ENCODE measurements around the gene GABPA.
"Not testable (repeated sequence)": the region's sequence is repeated elsewhere in the genome, so short reads cannot be mapped to it uniquely, and the experiment has no call there.

GABPA gene

DNA sequence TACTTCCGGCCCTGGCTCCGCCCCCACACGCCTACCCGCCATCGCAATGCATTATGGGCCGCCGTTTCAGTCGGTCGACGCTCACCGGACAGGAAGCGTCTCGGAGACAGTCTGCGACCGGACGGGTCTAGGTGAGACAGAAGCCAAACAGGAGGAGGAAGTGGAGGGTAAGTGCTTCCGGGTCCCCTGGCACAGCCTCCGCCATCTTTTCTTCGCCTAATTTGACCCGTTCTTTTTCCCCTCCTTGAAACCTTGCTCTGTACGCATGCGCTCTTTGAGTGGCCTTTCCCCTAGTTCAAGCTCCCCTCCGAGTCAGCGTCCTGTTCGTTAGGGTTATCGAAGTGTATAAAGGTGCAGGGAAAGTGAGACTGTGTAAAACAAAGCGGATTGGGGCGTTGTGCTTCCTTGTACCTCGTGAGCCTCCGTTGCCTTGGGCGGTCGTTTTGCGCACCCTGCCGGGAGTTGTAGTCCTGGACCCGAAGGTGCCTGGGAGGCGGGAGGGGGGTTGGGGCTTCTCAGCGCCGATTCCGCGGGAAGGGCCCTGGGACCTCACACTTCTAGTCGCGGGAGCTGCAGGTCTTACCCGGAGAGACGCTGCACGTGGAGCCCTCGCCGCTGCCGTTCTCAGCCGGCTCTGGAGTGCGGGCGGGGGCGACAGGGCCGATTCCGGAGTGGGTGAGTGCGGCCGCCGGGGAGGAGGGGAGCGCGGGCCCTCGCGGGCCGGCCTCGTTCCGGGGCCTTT is at the start of gene GABPA, which contains the start of gene ATP5PF:
Gene GABPA (plus strand): TSS at position 69 of the 742 bp plus-strand sequence. CDS start 6,627 bp downstream, outside the sequence.
Gene ATP5PF (minus strand): TSS at position 1 of the 742 bp plus-strand sequence. CDS start 5,110 bp downstream, outside the sequence.
- DNase-seq = peak; percentile 98

DNA sequence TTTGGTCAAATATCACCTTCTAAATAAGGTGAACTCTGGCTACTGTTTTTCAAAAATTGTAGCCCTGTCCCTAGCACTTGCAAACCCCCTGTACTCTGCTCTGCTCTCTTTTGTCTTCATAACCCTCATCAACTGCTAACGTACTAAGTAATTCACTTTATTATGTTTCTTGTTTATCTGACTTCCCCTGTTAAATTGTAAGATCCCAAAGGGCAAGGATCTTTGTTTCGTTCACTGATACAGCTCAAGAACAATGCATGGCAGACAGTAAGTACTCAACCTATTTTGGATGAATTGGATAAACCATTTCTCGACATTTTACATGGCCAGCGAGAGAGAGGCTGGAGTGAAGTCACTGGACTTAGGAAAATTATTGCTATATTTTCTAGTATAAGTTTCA is 47.0 kb upstream of the GABPA start:
- no peak for DNase-seq

DNA sequence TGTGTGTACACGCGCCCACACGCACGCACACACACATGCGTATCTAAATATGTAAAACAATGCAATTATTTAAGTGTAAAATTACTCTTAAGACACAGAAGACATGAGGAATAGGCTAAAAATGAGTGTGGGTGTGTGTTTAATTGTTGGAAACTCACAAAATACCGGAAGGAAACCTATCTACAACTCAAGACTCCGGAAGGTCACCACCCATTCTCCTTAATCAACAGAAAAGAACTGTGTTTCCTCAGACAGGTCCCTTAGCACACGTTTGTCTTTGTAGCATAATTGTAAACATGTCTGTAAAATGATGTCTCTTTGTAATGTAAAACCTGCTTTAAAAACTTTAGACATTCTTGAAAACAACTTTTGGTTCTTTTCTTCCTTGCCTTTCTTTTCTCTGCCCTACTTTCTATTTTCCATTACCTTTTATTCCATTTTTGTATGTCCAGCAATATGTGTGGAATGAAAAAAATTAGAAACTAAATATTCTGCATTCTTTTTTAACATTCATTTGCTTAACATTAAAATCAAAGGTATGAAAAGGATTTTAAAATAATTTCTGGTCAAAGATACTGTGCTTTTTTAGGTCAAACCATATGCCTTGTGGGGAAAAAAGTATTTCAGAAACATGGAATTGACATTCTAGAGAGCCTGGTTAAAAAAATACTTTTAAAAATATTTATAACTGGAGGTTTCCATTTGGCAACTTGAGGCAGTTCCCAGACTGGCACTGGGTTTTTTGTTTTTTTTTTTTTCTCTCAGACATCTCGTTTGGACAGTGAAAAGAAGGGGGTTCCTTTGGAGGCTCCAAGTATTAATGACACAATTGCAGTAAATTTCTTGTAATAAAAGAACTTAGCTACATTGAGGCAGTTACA is 46.3 kb upstream of the GABPA start:
- no peak for DNase-seq

DNA sequence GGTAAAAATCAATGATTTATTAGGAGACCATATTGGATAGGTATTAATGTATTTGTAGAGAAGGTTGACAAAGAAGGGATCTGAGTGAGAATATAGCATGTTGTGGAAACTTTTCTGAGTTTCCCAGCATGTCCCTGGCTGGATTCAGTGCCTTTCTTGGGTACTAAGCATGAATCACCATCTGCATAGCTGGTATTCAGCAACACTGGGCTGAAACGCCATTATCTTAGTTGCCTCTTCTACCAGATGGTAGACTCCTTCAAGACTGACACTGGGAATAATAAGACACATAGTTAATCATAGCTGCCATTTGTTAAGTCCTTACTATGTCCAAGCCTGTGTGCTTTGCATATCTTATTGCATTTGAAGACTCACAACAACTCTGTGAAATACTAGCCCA is 45.5 kb upstream of the GABPA start:
- no peak for DNase-seq

DNA sequence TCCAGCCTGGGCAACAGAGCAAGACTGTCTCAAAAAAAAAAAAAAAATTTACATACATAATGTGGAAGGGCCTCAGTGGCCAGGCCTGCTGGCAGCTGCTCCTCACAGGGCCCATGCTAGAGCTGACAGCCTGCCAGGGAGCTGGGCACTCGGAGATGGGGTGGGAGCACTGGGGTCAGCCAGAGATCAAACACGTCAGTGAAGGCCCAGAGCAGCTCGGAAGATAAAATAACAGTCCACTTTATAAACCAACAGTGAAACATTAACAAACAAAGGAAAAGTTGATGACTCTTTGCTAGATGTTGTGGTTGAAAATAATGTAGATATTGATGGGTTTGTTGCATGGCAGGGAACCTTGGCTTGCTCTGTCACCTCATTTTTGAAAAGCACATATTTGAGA is 42.8 kb upstream of the GABPA start:
- DNase-seq = no peak

DNA sequence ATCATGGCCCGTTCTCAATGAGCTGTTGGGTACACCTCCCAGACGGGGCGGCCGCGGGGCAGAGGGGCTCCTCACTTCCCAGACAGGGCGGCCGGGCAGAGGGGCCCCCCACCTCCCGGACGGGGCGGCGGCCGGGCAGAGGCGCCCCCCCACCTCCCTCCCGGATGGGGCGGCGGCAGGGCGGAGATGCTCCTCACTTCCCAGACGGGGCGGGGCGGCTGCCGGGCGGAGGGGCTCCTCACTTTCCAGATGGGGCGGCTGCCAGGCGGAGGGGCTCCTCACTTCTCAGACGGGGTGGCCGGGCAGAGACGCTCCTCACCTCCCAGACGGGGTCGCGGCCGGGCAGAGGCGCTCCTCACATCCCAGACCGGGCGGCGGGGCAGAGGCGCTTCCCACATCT is 39.3 kb upstream of the GABPA start:
- not testable (repeated sequence) for DNase-seq

DNA sequence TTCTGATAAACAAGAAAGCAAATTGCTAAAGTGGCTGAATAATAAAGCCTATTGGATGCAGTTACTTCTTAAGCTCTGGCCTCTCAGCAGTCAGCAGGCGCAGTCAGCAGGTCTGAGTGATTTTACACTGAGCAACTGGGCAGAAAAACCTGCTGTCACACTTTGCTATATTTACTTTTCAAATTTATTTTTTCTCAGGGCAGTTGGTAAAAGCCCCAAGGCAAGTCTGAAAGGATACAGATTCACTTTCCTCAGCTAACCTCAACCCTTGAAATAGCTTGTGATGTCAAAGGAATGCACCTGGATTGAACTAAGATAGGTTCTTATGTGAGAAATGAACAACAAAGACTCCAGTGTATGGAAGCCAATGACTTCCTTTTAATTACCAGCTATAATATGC is 34.0 kb upstream of the GABPA start:
- DNase-seq = no peak

DNA sequence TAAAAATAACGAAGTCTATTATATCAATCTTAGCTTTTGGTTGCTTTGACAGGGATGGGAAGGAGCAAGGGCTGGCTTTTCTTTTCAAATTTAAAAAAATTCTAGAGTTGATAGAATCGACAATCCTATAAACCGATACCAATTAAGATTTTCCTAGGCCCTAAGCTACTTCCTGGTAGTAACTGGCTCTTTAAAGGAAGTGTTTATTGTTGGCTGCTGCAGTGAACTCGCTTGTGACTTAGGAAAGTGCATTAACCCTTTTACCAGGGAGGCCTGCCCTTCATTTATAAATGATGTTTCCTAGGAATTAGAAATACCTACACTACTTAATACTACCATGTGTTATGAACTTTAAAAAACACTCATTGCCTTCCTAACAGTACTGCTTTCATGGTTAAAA is 33.2 kb upstream of the GABPA start:
- DNase-seq = no peak

DNA sequence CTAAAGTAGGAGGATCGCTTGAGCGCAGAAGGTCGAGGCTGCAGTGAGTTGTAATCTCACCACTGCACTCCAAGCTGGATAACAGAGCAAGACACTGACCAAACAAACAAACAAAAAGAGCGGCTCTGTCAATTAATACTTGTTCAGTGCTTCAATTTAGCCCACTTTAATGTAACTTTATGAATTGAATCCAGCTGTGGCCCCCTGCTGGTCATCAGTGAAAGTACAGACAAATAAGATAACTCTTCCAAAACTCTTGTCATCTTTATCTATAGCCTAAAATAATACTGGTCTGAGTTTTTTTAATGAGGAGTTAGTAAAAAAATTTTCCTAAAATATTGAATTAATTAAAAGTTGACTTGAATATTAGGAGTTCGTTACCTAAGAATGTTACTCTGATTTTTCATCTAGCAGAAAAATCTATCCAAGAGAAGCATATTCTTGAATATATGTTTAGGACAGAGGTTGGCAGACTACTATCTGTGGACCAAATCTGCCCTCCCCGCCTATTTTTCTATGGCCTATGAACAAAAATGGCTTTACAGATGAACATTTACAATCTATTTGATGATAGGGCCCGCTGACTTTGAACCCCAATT is 26.2 kb upstream of the GABPA start:
- peak; percentile 14 for DNase-seq

DNA sequence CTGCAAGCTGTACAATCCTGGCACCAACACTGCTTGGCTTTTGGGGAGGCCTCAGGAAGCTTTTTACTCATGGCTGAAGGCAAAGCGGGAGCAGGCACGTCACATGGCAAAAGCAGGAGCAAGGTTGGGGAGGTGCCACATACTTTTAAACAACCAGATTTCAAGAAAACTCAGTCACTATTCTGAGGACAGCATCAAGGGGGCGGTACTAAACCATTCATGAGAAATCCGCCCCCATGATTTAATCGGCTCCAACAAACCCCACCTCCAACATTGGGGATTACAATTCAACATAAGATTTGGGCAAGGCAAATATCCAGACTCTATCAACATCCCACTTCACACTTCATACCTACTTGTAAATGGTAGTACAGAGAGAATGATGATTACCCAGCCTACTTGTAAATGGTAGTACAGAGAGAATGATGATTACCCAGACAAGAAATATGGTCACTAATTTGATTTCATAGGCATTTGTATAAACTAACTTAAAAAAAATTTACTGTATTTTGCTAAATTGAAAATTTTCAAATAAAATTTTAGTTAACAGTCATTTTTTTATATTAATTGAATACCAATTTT is 25.0 kb upstream of the GABPA start:
- no peak for DNase-seq

DNA sequence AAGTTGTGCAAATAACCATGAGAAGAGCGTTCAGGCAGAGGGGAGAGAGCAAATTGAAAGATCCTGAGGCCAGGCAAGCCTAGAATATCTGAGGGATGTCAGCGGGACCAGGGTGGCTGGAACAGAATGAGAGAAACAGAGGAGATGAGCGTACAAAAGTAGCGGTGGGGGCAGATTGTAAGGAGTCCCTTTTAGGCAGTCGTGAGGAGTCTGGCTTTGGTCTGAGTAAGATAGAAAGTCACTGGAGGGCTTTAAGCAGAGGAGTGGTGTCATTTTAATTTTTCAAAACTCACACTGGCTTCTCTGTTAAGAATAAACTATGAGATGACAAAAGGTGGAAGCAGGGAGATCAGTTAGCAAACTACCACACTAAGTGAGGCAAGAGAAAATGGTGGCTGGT is 24.2 kb upstream of the GABPA start:
- DNase-seq = no peak

DNA sequence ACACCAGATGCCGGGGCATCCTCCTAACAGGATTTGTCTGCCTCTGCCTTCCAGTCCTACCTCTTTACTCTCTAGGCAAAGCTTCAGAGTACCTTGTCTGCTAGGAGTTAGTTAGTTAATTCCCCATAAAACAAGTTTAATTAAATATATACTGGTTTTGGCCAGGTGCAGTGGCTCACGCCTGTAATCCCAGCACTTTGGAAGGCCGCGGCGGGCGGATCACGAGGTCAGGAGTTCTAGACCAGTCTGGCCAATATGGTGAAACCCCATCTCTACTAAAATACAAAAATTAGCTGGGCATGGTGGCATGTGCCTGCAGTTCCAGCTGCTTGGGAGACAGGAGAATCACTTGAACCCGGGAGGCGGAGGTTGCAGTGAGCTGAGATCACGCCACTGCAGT is 20.7 kb upstream of the GABPA start:
- not testable (repeated sequence) for DNase-seq

DNA sequence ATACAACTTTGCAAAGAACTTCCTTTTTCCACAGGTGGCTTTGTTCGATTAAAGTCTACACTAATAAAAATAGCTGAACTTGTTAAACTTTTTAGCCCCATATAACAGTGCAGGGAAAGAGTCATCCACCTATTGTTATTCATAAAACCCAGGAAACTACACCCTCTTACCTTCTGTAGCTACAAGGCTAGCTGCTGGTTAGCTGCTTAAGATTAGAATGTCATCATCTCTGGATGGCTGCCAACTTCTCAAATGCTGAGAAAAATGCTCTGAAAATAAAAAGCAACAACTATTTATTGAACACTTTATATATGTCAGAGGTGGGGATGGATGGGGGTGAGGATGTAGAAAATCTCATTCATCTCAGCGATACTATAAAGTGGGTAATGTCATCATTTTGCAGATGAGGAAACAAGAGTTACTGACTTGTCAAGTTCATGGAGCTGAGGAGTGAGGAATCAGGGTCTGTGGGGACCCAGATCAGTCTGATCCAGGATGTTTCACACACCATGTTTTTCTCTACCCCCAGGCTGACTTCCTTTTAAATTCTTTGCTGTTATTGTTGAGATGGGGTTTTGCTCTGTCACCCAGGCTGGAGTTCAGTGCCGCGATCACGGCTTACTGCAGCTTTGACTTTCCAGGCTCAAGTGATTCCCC is 17.2 kb upstream of the GABPA start:
- DNase-seq = no peak

DNA sequence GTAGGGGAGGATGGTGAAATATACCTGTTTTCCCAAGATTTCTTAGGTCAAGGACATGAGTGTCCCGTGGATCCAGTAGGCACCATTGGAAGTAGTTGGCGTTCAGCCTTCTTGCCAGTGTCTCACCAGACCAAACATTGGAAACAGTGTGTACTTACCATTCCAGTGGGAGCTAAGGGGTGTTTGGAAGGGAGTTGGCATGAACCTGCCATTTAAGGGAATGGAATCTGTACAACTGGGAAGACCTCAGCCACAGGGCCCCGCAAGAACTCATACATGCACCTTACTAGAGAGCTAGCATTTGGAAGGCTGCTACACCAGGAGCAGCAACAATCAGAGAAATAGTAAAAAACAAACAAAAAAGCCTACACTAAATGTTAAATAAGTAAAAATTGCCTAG is 12.8 kb upstream of the GABPA start:
- DNase-seq = no peak

DNA sequence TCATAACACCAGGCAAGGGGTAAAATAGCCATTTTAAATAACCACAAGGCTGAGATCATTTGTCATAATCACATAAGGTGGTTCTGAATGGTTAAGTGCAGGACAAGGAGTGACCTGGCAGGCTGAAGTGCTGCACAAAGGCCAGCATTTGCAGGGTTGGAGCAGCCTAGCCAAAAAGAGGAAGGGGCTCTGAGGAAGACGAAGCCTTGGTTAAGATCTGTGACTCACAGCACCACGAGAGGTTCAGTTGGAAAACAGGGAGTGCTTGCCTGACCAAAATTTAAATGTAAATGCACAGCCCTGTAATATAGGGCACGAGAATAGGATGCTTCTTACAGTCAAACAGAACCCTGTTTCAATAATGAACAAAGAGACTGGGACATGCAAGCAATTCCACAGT is 12.1 kb upstream of the GABPA start:
- DNase-seq = no peak

DNA sequence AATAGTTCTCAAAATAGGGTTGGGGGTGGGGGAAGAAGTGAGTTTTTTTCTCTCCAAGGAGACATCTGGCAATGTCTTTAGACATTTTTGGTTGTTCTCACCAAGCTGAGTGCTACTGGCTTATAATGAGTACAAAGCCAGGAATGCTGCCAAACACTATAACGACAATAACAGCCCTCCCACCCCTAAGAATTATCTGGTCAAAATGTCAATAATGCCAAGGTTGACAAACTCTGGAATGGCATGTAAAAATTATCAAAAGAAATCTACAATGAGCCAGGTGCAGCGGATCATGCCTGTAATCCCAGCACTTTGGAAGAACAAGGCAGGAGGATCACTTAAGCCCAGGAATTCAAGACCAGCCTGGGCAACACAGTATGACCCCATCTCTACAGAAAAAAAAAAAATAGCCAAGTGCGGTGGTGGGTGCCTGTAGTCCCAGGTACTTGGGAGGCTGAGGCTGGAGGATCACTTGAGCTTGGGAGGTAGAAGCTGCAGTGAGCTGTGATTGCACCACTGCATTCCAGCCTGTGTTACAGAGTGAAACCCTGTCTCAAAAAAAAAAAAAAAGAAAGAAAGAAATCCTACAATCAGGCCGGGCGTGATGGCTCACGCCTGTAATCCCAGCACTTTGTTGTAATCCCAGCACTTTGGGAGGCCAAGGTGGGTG is 2.5 kb upstream of the GABPA start:
- DNase-seq = no peak

DNA sequence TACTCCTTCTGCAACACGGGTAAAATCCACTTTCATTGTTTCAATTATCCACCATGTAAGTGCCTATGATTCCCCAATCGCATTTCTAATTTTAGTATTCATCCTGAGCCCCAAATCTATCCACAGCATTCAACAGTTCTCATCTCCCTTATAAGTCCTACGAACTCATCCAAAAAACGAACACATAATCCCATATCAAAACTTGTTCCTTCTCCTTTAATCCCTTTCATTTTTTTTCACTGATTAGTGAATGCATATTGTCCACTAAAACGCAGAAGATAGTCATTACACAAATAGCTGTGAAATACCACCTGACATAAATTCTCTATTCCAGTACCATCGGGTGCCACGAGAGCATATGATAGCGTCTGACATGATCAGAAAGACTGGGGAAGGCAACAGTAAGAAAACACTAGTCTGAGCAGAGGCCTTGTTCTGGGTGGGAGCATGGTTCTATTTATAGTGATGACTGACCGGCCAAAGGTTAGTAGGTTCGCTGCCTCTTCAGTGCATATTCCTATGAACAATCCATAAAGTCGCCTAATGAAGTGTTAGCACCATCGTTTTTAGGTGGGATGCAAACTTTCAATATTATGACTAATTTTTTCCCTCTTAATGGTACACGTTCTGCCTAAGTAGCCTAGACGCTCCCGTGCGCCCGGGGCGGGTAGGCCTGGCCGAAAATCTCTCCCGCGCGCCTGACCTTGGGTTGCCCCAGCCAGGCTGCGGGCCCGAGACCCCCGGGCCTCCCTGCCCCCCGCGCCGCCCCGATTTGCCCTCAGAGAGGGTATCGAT is 716 bp upstream of the GABPA start:
- no peak for DNase-seq

DNA sequence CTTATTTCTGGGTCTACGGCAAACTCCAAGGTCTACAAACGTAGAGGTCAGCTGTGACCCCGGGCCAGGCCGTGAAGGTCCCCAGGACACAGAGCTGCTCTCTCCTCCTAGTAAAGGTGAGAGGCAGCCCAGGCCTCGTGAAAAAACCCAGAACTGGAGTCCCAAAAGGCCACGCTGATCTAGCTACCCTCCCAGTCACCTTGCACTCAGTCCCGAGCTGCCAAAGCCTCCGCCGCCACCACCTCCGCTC is 193 bp upstream of the GABPA start:
- DNase-seq = no peak

DNA sequence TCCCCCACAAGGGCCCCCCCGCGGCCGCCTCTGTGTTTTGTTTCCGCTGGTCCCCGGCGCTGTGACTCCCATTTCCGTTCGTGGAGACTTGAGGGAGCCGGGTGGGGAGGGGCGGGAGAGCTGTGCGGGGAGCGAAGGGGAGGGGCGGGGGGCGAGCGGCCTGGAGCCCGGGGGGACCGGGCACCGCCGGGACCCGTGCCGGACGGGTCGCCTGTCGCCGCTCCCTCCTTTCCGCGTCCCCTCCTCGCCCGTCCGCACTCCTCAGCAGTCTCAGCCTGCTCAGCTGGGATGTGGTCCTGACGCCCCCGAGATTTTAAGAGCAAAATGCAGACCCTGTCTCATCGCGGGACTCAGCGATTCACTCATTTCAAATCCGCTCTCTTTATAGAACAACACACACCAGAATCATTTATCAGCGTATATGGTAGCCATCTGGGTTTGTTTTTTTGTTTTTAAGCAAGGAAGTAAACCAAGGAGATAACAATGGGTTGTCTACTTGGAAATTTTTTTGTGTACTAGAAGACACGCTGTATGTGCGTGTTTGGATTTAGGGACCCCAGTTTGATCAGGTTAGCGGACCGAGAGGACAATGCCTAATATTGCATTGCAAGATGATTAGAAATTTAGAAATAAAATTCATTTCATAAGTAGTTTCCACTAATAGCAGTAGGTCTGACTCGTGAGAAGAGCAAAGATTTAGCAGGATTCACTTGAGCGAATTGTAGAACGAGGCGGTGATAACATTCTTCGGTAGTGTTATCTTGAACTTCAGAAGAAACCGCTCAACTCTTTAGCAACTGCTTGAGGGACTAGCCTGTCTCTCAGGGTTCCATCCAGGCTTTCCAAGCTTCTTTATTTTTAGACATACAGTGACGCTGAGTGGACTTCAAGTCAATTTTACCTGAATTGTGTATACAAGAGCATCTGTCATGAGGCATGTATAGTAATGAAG is 1.1 kb downstream of the GABPA start:
- peak; percentile 68 for DNase-seq

DNA sequence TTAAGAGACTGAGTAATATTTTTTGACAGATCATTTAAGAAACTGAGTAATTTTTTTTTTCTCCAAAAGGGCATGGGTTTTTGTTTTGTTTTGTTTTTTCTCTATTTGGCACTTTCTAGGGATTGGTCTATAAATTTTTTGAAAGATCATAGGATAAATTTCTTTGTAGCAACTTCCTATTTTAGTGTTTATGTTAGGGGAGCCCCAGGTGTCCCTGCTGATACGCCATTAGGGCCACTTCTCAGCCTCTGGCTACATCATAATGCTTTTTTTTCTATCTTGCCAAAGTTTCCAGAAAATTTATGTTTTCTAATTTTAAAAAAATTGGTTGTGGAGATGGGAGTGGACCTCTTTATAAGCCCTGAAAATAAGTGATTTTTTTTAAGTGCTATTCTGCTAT is 2.6 kb downstream of the GABPA start:
- DNase-seq = no peak

All from NCI-H1105 (cell line).